ENCODE measurements around the gene LHFPL5. TPM values are rescaled to one million over a fixed set of nuclear protein-coding genes. Genes with fewer than 3 reads are reported as not detected.

Gene LHFPL5
- total and polyA plus RNA-seq, 9 donors = 0.19 TPM; not detected in 8

DNA sequence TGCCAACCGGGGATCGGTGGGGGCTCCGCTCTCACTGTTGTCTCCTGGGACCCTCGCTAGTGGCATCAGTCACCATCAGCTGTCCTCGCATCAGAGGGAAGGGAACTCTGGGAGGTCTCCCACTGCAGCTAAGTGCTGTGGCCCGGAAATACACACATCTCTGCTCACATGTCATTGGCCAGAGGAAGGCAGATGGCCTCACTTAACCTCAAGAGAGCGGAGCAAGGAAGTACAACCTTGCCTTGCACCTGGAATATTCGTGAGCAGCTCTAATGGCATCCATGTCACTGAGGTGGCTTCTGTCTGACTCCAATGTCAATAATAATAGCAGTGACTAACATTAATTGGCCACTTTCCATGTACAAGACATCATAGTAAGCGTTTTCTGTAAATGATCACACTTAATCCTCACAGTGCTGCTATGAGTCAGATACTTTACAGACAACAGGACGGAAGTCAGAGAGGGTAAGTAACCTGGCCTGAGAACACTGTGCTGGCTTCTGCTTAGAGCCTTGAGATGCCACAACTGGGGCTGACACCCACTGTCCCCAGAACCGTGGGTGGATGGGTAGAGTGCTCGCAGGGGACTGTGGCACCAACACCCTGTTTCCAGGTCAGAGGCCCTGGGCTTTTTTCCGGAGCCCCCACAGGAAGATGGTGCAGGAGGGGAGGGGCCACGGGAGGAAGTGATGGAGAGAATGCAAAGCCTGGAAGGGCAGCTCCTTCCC is 6.0 kb downstream of the LHFPL5 start:
- peaks cover 5% of the 10 kb centered on the region for H3K4me1 ChIP-seq (ENCODE audit: control insufficient read depth, insufficient read depth, low read length)
- H3K36me3 ChIP-seq (ENCODE audit: control insufficient read depth, insufficient read depth, low read length) = no peaks in the 10 kb centered on the region
- no peak for DNase-seq
- no peak overlapping the region for H3K4me3 ChIP-seq (ENCODE audit: low read length)
- WGBS (ENCODE audit: insufficient coverage) = 47% methylated on average over 7 of the region's 14 CpGs
- H3K9me3 ChIP-seq (replicated peaks; ENCODE audit: control insufficient read depth, low read depth, low read length) = no peaks in the 10 kb centered on the region
- no peak overlapping the region for H3K27ac ChIP-seq (ENCODE audit: low read length)
- H3K27me3 ChIP-seq (ENCODE audit: control insufficient read depth, insufficient read depth, low read length) = peaks cover 4% of the 10 kb centered on the region

DNA sequence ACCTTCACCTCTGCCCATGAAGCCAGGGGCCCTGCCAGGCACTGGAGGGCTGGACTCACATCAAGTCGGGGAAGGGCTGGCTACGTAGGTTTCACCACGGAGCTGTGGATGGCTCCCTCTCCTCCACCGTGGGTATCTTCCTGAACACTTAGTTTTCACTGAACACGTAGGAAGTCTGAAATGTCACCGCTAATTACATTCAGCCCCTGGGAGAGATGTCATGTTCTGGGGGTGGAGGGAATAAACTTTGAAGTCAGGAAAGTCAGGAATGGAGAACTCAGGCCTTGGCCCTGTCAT is 6.5 kb downstream of the LHFPL5 start:
- Histone ChIP-seq H3K4me1 (ENCODE audit: control insufficient read depth, insufficient read depth, low read length) (peaks cover 5% of the 10 kb centered on the region), H3K9me3 (replicated peaks; ENCODE audit: control insufficient read depth, low read depth, low read length) (no peaks in the 10 kb centered on the region), H3K4me3 (ENCODE audit: low read length) (no peak overlapping the region), H3K27ac (ENCODE audit: low read length) (no peak overlapping the region), H3K36me3 (ENCODE audit: control insufficient read depth, insufficient read depth, low read length) (no peaks in the 10 kb centered on the region), H3K27me3 (ENCODE audit: control insufficient read depth, insufficient read depth, low read length) (peaks cover 4% of the 10 kb centered on the region)
- DNase-seq = no peak
- 63% methylated on average over 3 of the region's 6 CpGs for WGBS (ENCODE audit: insufficient coverage)

DNA sequence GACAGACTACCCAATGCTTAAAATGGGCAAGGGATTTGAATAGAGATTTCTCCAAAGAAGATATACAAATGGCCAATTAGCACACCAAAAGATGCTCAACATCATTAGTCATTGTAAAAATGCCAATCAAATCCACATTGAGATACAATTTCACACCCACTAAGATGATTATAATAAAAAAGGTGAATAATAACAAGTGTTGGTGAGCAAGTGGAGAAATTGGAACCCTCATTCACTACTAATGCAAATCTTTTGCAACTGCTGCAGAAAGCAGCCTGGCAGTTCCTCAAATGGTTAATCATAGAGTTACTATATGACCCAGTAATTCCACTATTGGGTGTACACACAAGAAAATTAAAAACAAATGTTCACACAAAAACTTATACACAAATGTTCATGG is 12.4 kb downstream of the LHFPL5 start:
- Histone ChIP-seq H3K27ac (ENCODE audit: low read length) (no peak overlapping the region), H3K4me3 (ENCODE audit: low read length) (no peak overlapping the region), H3K9me3 (replicated peaks; ENCODE audit: control insufficient read depth, low read depth, low read length) (peaks cover 5% of the 10 kb centered on the region), H3K4me1 (ENCODE audit: control insufficient read depth, insufficient read depth, low read length) (no peaks in the 10 kb centered on the region), H3K27me3 (ENCODE audit: control insufficient read depth, insufficient read depth, low read length) (no peaks in the 10 kb centered on the region), H3K36me3 (ENCODE audit: control insufficient read depth, insufficient read depth, low read length) (no peaks in the 10 kb centered on the region)
- DNase-seq = no peak

DNA sequence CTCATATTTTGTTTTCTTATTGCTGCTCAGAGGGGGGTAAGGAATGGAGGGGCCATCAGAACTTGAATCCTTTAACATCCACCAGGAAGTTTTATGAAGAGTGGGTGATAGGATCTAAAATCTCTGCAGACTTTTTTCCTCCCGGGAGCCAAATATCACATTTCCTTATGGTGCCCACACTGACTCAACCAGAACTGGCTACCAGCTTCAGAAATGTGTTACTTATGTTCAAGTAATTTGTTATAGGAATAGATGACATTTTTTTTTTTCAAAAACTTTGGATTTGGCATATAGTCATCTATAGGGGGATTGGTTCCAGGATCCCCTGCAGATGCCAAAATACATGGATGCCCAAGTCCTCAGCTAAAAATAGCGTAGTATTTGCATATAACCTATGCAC is 18.4 kb downstream of the LHFPL5 start:
- no CpG with 5 or more reads among the region's 2 CpGs for WGBS (ENCODE audit: insufficient coverage)
- no peak for DNase-seq
- Histone ChIP-seq H3K4me1 (ENCODE audit: control insufficient read depth, insufficient read depth, low read length) (no peaks in the 10 kb centered on the region), H3K27me3 (ENCODE audit: control insufficient read depth, insufficient read depth, low read length) (no peaks in the 10 kb centered on the region), H3K4me3 (ENCODE audit: low read length) (no peak overlapping the region), H3K9me3 (replicated peaks; ENCODE audit: control insufficient read depth, low read depth, low read length) (no peaks in the 10 kb centered on the region), H3K36me3 (ENCODE audit: control insufficient read depth, insufficient read depth, low read length) (no peaks in the 10 kb centered on the region), H3K27ac (ENCODE audit: low read length) (no peak overlapping the region)

DNA sequence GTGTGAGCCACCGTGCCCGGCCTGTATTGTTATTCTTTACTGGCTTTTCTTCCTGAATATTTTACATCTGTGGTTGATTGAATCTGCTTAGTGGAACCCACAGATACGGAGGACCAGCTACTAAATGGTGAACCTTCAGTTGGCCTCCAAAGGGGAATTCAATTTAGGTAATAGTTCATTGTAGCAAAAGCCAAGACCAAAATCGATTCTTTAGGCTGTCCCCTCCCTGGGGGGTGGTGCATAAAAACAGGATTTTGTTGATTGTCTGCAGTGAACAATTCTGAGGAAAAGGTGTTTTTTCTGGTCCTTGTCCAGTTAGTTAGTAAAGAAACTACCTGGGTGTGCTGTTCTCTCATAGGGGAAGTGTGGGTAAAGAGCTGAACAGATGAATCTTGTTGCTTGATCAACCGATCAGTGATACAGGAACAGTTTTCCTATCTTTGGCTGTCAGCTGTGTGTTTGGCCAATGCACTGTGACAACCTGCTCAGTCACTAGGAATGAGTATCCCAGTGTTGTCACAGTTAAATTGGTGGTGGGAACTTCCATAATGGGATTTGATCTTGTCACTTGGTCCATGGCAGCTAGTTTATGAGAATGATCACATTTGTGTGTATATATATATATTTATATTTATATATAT is 19.5 kb downstream of the LHFPL5 start:
- no peaks in the 10 kb centered on the region for H3K9me3 ChIP-seq (replicated peaks; ENCODE audit: control insufficient read depth, low read depth, low read length)
- 80% methylated on average over 2 of the region's 5 CpGs for WGBS (ENCODE audit: insufficient coverage)
- no peak overlapping the region for H3K4me3 ChIP-seq (ENCODE audit: low read length)
- no peak overlapping the region for H3K27ac ChIP-seq (ENCODE audit: low read length)
- no peak for DNase-seq
- H3K36me3 ChIP-seq (ENCODE audit: control insufficient read depth, insufficient read depth, low read length) = no peaks in the 10 kb centered on the region
- H3K27me3 ChIP-seq (ENCODE audit: control insufficient read depth, insufficient read depth, low read length) = no peaks in the 10 kb centered on the region
- H3K4me1 ChIP-seq (ENCODE audit: control insufficient read depth, insufficient read depth, low read length) = no peaks in the 10 kb centered on the region

DNA sequence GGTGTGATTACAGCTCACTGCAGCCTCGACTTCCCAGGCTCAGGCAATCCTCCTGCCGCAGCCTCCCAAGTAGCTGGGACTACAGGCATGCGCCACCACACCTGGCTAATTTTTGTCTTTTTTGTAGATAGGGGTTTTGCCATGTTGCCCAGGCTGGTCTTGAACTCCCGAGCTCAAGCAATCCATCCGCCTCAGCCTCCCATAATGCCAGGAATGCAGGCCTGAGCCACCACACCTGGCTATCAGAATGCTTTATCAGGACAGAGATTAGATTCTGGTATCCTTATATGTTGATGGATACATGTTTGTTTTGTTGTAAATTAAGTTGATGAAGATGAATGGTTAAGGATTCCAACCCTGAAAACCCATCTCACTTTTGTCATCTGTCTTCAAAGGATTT is 24.2 kb downstream of the LHFPL5 start:
- peaks cover 5% of the 10 kb centered on the region for H3K36me3 ChIP-seq (ENCODE audit: control insufficient read depth, insufficient read depth, low read length)
- no peak overlapping the region for H3K27ac ChIP-seq (ENCODE audit: low read length)
- no peaks in the 10 kb centered on the region for H3K4me1 ChIP-seq (ENCODE audit: control insufficient read depth, insufficient read depth, low read length)
- H3K9me3 ChIP-seq (replicated peaks; ENCODE audit: control insufficient read depth, low read depth, low read length) = no peaks in the 10 kb centered on the region
- DNase-seq = no peak
- H3K4me3 ChIP-seq (ENCODE audit: low read length) = no peak overlapping the region
- no peaks in the 10 kb centered on the region for H3K27me3 ChIP-seq (ENCODE audit: control insufficient read depth, insufficient read depth, low read length)
- WGBS (ENCODE audit: insufficient coverage) = 77% methylated on average over 2 of the region's 5 CpGs

DNA sequence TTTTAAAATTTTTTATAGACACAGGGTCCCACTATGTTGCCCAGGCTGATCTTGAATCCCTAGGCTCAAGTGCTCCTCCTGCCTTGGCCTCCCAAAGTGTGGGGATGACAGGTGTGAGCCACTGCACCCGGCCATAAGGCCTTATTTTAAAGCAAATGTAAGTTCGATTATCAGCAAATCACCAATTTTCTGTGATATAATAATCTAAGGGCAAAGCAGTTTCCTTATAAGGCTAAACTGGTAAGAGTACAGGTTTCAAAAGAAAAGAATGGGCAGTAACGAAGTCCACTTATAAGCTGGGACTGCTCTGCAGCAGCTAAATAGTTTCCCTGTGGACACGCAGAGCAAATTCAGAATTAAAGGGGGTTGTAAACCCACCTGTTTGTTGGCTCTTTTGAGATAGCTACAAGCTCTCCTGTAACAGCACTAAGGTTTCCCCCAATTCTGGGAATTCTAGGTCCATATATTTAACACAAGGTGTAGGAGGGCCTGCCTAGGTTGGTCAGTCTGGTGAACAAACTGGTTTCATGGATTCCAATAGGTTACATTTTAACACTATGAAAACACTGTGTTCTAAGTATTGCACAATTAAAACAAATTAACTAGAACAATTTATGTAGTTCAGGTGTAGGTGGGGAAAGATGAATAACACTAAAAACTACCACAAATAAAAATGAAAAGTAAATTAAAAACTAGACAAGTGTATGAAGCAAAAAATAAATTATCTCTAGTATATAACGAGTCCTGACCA is 26.3 kb downstream of the LHFPL5 start:
- no peak overlapping the region for H3K4me3 ChIP-seq (ENCODE audit: low read length)
- H3K36me3 ChIP-seq (ENCODE audit: control insufficient read depth, insufficient read depth, low read length) = peaks cover 10% of the 10 kb centered on the region
- no peaks in the 10 kb centered on the region for H3K27me3 ChIP-seq (ENCODE audit: control insufficient read depth, insufficient read depth, low read length)
- no peaks in the 10 kb centered on the region for H3K4me1 ChIP-seq (ENCODE audit: control insufficient read depth, insufficient read depth, low read length)
- no peak for DNase-seq
- no peak overlapping the region for H3K27ac ChIP-seq (ENCODE audit: low read length)
- 75% methylated on average over 1 of the region's 5 CpGs for WGBS (ENCODE audit: insufficient coverage)
- no peaks in the 10 kb centered on the region for H3K9me3 ChIP-seq (replicated peaks; ENCODE audit: control insufficient read depth, low read depth, low read length)

DNA sequence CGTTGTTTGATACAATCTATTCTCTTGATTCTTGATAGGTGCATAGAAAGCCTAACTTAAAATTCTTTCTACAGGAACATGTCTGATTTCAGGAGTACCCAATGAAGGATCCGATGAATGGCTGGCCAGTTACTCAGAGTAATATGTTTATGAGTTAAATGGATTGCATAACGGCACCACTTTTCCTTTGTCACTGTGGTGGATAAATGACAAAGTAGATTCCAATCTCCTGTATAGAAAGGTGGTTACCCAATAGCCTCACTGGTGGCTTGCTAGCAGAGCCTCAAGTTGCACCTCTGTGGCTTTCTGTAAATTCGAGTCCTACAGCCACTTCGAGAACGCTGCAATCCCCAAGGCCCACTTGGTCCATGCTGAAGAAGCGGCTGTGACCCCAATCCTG is 28.4 kb downstream of the LHFPL5 start:
- DNase-seq = no peak
- WGBS (ENCODE audit: insufficient coverage) = 100% methylated on average over 2 of the region's 7 CpGs
- Histone ChIP-seq H3K36me3 (ENCODE audit: control insufficient read depth, insufficient read depth, low read length) (peaks cover 14% of the 10 kb centered on the region), H3K4me3 (ENCODE audit: low read length) (no peak overlapping the region), H3K4me1 (ENCODE audit: control insufficient read depth, insufficient read depth, low read length) (no peaks in the 10 kb centered on the region), H3K9me3 (replicated peaks; ENCODE audit: control insufficient read depth, low read depth, low read length) (no peaks in the 10 kb centered on the region), H3K27ac (ENCODE audit: low read length) (no peak overlapping the region), H3K27me3 (ENCODE audit: control insufficient read depth, insufficient read depth, low read length) (no peaks in the 10 kb centered on the region)

DNA sequence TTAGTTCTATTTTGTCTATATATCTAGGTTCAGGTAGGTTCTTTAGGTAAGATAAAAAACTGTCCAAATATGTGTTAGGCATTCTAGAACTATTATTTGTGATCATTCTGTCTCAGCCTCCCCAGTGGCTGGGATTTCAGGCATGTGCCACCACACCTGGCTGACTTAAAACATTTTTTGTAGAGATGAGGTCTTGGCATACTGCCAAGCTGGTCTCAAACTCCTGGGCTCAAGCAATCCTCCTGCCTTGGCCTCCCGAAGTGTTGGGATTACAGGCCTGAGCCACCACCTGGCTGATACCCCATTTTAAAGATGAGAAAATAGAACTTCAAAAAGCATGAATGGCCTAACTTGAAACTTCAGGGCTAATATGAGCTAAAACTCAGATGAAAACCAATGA is 33.9 kb downstream of the LHFPL5 start:
- Histone ChIP-seq H3K27ac (ENCODE audit: low read length) (no peak overlapping the region), H3K36me3 (ENCODE audit: control insufficient read depth, insufficient read depth, low read length) (peaks cover 13% of the 10 kb centered on the region), H3K9me3 (replicated peaks; ENCODE audit: control insufficient read depth, low read depth, low read length) (no peaks in the 10 kb centered on the region), H3K4me3 (ENCODE audit: low read length) (no peak overlapping the region), H3K27me3 (ENCODE audit: control insufficient read depth, insufficient read depth, low read length) (no peaks in the 10 kb centered on the region), H3K4me1 (ENCODE audit: control insufficient read depth, insufficient read depth, low read length) (no peaks in the 10 kb centered on the region)
- no CpG with 5 or more reads among the region's 1 CpG for WGBS (ENCODE audit: insufficient coverage)
- DNase-seq = no peak

DNA sequence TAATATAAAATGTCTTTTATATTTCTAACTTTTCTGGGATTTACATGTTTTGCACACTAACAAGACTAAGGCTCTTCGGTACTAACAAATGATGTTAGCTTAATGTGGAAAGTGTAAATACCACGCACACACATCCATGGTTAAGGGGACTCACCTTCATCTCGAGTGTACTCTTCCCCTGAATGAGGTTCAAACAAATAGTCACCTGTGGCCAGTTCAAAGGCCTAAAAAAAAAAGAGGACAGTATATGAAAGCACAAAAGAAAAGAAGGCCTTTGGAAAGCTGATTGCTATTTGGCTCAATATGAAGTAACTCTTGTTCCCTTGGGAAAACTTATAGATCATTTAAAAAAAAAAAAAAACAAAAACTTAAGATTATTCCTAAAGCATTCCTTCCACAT is 37.2 kb downstream of the LHFPL5 start:
- no peaks in the 10 kb centered on the region for H3K4me1 ChIP-seq (ENCODE audit: control insufficient read depth, insufficient read depth, low read length)
- no CpG with 5 or more reads among the region's 3 CpGs for WGBS (ENCODE audit: insufficient coverage)
- no peak for DNase-seq
- no peak overlapping the region for H3K4me3 ChIP-seq (ENCODE audit: low read length)
- H3K36me3 ChIP-seq (ENCODE audit: control insufficient read depth, insufficient read depth, low read length) = peaks cover 8% of the 10 kb centered on the region
- H3K27ac ChIP-seq (ENCODE audit: low read length) = no peak overlapping the region
- H3K9me3 ChIP-seq (replicated peaks; ENCODE audit: control insufficient read depth, low read depth, low read length) = no peaks in the 10 kb centered on the region
- no peaks in the 10 kb centered on the region for H3K27me3 ChIP-seq (ENCODE audit: control insufficient read depth, insufficient read depth, low read length)
